AG20443 (cell line): ENCODE measurements around the gene SMIM33.
"Not testable (repeated sequence)": the region's sequence is repeated elsewhere in the genome, so short reads cannot be mapped to it uniquely, and the experiment has no call there.

ENCODE experiments used
- DNase-seq: peaks from one replicate; pipeline ENCODE4 v3.0.0; 2012; ENCODE audit warnings: low spot score, mixed read lengths

SMIM33 gene

DNA sequence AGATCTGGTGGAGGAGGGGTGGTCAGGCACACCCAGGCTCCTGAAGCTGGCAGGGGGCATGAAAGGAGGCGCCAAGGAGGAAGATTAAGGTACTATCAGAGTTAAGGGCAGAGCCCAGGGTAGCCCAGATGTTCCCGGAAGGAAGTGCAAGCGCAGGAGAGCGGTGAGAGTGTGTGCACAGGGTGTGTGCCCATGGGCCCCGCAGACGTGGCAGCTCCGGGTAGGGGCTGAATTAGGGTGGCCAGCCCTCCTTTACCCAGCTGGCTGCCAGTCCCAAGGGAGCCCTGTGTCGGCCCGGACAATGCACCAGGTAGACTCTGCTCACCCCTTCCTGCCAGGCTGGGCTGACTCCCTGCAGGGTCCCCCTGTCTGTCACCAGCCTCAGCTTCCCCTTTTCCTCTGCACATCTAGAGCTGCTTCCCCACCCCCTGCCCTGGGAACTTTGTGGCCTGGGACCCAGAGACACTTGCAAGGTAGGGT lies at the start of gene SMIM33:
TSS of gene SMIM33 (plus strand) at position 184 of the 480 bp plus-strand sequence. CDS start at position 302, 118 bp downstream.
- DNase-seq = no peak

DNA sequence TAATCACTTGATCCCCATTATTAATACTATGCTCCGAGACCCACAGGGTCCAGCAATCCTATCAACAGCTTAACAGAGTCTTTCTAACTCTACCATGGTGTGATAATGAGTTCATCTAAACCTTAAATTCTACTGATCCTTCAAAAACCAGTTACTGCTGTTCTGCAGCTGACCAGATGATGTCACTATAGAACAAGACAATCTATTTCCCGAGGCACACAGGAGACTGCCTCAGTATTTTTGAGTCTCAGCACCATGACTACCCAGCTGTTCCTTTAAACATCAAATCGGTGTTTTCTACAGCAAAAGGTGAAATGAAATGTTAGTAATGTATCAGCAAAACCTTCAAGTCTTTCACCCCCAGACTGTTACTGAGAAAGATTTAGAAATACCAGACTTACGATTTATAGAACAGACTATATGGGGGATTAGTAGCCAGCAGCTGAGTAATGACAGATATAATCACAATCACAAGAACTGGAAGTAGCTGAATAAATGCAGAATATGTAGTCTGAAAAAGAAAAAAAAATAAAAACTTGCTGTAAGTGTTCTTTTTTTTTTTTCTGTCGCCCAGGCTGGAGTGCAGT lies 48.4 kb upstream of the SMIM33 start:
- DNase-seq = peak; percentile 85

DNA sequence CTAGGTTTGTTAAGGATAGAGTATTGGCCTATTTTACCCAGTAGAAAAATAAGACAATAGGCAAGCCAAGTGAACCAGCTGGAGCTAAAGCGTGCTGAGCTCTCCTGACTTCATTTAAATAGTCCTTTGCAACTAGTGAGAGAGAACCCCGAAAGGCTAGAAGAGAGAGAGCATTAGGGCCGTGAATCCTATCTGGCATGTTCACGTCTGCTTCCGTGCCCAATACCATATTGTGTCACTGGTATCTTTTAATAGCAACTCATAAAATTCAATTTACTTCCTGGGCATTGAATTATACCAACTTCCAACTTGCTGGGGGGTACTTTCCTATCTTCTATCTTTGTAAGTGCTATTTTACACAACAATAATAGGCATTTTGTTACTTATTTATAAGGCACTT lies 45.3 kb upstream of the SMIM33 start:
- DNase-seq = no peak

DNA sequence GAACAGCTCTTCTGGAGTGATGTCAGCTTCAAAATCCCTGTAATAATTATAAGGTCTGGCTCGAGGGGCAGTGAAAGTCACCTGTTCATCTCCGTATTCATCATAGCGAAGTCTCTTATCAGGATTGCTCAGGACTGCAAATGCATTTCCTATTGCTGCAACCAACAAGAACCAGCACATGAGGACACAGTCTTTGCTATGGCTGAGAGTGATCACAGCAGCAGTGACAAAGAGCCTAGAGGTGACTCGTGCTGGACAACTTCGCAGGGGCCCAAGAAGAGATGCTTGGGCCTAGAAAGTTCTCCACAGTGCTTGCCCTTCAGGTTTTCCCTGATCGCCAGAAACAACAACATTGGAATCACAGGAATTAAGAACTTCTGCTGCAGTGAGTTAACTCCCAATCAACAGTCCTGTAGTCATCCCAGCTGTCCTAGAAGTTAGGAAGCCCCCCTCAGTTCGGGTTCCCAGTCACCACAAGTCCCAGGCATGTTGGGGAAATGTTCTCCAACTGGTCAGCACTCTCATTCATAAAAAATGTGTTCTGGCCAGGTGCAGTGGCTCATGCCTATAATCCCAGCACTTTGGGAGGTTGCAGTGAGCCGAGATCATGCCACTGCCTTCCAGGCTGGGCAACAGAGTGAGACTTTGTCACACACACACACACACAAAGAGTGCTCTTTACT lies 44.5 kb upstream of the SMIM33 start:
- DNase-seq = peak; percentile 54

DNA sequence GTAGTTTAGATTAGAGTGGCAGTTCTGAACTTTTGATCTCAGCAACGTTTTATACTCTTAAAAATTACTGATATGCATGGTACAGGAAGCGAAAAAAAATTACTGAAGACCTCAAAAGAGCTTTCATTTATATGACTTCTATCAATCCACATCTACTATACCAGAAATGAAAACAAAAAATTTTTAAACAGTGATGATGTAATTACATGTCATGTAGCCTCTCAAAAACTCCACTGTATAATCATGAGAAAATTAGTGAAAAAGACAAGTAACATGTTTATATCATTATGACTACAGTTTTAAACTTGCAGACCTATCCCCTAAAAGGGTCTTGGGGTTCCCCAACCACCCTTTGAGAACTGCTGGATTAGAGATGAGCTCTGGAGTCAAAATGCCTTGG lies 40.8 kb upstream of the SMIM33 start:
- no peak for DNase-seq

GRCh38 chr5:139431706-139432105 lies 39.1 kb upstream of the SMIM33 start:
- no peak for DNase-seq

- no peak for DNase-seq
These were observed 35.1 kb upstream of the SMIM33 start for GRCh38 chr5:139435676-139436075.

- DNase-seq = no peak
These were observed 32.1 kb upstream of the SMIM33 start for GRCh38 chr5:139438707-139439012.

- peak; percentile 97 for DNase-seq
These were observed 31.5 kb upstream of the SMIM33 start, which contains the start of gene DNAJC18 for GRCh38 chr5:139439013-139439903. DNAJC18 (minus strand) TSS chr5:139439525; CDS start chr5:139439445, 80 bp downstream.

- not testable (repeated sequence) for DNase-seq
These were observed 30.4 kb upstream of the SMIM33 start for GRCh38 chr5:139440416-139440815.

DNA sequence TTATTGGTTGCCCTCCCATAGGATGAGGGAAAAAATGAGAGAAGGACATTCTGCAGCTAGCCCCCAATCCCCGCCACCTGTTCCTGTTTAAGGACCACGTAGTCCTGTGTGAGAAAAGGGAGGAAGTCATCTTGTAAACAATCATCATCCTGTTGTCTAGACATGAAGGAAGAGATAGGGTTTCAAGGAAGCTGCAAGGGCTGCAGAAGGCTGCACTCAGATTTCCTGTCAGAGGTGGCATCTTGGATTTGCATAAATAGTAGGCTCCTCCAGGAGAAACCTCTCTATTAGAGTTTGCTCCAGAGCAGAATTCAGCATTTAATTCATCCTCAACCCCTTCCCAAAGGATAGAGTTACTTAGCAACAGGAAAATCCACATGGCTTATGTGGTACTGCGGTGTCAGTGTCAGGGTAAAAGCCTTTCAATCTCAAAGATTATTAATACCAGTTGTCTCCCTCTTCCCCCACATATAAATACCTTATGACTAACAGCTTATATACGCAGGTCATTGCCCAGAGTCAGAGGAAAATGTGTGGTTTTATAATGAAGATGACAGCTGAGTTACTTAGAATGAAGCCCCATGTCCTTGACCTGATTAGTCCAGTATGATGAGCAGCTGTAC lies 26.9 kb upstream of the SMIM33 start:
- DNase-seq = peak; percentile 59

GRCh38 chr5:139445325-139446170 lies 25.3 kb upstream of the SMIM33 start:
- DNase-seq = no peak

- no peak for DNase-seq
These were observed 23.6 kb upstream of the SMIM33 start for GRCh38 chr5:139446956-139447779.

GRCh38 chr5:139451176-139451575 lies 19.6 kb upstream of the SMIM33 start:
- no peak for DNase-seq

GRCh38 chr5:139451878-139452660 lies 18.7 kb upstream of the SMIM33 start:
- DNase-seq = no peak

- no peak for DNase-seq
These were observed 16.9 kb upstream of the SMIM33 start for GRCh38 chr5:139453683-139454567.

DNA sequence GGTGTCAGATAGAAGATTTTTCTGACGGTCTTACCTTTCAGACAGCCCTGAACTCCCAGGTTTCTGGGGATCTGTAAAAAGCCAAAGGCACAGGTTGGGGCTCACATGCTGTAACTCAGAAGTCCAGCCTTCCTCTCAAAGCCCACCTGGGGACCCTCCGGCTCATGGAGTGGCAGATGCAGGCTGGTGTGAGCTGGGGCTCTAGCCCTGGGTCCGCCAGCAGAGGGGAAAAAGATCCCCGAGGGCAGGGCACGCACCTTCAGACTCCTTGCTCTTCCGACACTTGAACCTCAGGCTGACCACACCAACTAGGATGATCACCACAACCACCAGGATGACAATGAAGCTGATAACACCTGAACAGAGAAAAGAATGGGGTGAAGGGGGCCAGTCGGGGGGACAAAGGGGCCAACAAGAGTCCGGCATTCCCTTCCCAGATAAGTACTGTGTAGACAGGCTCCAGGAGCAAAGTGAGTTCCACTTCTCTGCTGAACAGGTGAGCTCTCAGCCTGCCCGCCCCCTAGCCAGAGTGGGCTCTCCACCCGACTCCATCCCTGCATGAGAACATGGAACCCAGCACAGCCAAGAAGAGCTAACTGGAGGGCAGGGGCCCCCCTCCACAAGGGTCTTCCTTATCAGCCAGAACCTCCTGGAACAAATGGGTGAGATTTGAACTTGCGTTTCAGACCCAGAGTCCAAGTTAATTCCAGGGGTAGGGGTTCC lies 16.1 kb upstream of the SMIM33 start:
- no peak for DNase-seq

GRCh38 chr5:139456776-139457175 lies 14.0 kb upstream of the SMIM33 start:
- no peak for DNase-seq
